Nucleus accumbens (tissue), 56 donors: Measurements from ENCODE around the gene ANKS6.

Source experiments
- DNase-seq, 56 donors: peaks; one replicate each; lab custom pipeline; 2025; lab: John Stamatoyannopoulos, UW

Gene ANKS6

DNA sequence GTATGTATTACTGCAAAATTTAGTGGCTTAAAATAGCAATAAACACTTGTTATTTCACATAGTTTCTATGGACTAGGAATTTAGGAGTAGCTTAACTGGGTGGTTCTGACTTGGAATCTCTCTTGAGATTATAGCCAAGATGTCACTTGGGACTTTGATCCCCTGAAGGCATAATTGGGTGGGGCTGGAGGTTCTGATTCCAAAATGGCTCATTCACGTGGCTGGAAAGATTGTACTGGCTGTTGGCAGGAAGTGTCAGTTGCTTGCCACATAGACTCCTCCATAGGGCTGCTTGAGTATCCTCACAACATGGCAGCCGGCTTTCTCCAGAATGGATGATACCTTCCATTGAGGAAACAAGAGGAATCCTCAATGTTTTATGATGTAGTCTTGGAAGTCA is 22.4 kb upstream of the ANKS6 start:
- no peak for DNase-seq

- no peak for DNase-seq
Observed at GRCh38 chr9:98815391-98815951, 19.1 kb upstream of the ANKS6 start.

DNA sequence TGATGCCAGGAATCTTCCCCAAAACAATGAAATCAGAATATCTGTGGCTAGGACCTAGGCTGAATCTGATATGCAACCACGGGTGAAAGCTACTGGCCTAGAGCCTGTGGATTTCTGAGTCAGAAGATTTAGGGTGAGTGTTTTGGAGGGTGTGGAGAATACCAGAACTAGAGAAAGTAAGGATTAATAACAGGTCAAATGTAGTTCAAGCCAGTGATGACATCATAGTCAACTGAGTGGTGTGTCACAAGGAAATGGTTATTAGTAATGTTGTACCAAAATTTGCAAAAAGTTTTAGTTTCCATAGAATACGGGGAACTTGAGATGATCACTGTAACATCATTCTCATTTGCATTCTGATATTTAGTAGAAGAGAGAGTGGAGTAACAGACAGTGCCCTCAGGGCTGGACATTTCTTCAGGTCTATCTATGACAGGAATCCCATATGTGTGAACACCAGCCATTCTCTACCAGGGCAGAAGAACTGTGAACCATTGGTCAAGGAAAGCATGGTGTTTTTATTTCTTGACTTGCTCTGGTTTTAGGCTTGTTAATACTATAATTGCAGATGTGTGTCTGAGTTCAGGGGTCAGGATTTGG is 14.8 kb upstream of the ANKS6 start:
- DNase-seq: no peak

- no peak for DNase-seq
Observed at GRCh38 chr9:98810102-98810842, 13.9 kb upstream of the ANKS6 start.

DNA sequence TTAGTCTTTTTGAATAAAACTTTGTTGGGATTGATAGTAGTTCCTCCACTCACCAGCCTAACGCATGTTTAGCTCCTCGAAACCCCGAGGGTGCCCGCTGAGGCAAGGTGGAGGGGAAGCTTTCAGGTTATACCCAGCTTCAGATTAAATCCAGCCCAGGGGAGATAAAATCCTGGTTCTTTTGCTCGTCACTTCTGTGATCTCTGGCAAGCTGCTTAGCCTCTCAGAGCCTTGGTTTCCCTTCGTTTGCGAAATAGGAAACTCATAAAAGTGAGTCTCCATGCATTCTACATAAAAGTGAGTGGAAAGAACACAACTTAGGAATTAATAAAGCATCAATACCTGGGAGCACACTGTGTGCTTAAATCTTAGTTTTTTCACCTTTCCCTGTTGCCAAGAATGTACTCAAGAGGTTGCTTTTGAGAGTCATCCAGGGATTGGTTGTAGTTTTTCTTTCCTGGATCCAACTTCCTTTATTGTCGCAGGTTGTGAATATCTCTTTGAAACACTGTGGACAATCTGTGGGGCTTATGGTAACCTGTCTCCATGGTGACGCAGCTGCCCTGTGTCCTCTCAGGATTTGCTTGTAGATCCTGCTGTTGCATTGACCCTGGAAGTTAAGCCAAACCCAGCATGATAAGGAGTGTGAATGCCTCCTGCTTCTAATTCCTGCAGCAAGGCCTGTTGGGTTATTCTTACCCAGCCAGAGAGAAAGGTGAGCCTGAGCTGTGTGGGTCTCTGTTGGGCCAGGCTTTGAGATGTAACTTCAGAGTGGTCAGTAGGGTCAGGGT is 13.2 kb upstream of the ANKS6 start:
- DNase-seq: no peak

- DNase-seq: no peak
Observed at GRCh38 chr9:98808875-98809274, 12.5 kb upstream of the ANKS6 start.

- no peak for DNase-seq
Observed at GRCh38 chr9:98808411-98808815, 12.1 kb upstream of the ANKS6 start.

DNA sequence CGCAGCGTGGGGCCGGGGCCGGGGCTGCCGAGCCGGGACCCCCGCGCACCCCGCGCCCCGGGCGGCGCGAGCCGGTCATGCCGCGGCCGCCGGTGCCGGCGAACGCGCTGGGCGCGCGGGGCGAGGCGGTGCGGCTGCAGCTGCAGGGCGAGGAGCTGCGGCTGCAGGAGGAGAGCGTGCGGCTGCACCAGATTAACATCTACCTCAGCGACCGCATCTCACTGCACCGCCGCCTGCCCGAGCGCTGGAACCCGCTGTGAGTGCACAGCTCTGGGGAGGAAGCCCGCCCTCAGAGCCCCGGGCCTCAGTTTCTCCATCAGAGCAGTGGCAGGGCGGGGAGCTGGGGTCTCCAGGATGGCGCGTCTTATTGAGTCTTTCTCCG is 11.4 kb upstream of the ANKS6 start:
- DNase-seq: peak in 3 of 56 donors; percentile 22 to 42 (median 39)

- DNase-seq: peak in 35 of 56 donors; percentile 7 to 71 (median 27)
Observed at GRCh38 chr9:98807070-98807813, 10.9 kb upstream of the ANKS6 start, which contains the start of gene GALNT12. Gene GALNT12, plus strand, starts transcription at chr9:98807670. Its CDS starts 29 bp downstream, at chr9:98807699.

DNA sequence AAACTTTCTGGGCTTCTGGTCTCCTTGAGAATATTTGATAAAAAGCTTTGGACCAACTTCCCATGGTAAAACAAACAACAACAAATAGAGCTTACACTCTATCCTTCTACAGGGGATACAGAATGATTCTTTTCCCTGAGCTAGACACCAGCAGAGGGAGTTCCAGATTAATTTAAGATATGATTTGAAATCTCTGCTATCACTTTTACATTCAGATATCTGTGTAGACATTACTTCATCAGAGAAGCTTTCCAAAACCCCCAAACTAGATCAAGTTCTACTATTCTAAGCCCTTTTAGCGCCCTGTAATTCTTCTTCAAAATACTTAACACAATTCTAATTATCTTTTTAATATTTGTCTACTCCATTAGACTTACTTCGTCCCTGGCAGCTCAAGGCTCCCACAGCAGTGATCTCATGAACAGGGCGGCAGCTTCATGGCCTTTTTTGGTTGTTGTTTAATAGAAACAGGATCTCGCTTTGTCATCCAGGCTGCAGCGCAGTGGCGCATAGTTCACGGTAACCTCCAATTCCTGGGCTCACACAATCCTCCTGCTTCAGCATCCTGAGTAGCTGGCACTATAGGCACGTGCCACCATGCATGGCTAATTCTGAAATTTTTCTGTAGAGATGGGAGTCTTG is 10.2 kb upstream of the ANKS6 start:
- peak in 2 of 56 donors; percentile 12 to 30 for DNase-seq

DNA sequence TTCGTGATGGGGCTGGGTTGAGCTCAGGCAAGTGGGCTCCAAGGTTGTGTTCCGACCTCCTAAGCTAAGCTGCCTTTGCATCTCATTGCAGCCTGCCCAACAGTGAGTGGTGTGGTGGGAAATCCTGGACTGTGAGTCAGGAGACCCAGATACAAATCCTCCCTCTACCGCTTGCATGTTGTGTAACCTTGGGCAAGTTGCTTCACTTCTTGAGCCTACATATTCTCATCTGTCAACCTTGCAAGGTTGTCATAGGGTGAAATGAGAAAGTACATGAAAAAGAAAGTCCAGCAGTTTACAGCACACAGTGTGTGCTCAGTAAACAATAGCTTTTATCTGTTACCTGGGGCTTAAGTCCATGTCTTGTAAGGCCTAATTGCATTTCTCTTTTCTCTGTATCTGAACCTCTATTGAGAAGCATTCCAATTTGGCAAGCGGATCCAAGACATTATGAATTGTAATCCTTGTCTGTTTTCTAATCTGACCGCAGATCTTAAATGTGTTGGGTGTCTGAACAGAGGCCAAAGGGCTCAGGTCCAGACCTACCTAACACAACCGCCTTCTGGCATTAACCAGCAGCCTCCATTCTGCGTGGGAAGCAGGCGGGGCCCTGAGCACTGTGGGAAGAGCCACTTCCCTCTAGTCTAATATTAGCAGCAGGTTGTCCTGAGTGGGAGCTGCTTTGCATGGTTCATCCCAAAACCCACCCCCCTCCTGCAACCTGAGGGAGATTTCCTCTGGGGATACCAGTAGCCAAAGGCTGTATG is 9.3 kb upstream of the ANKS6 start:
- no peak for DNase-seq

- DNase-seq: no peak
Observed at GRCh38 chr9:98804083-98804482, 7.7 kb upstream of the ANKS6 start.

DNA sequence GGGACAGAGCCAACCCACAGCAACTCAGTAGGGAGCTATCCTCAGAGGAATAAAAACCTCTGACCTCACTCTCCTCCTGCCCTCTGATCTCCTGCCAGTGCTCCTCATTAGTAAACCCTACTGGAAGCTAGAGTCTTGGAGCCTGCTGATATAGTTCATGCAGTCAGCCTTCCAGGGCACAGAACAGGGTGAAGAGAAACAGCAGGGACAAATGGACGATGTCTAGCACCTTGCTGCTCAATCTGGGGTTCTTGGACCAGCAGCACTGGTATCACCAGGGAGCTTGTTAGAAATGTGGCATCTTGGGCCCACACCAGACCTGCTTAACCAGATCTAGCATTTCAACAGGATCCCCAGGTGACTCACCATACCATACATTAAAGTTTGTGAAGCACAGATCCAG is 5.6 kb upstream of the ANKS6 start:
- DNase-seq: no peak

GRCh38 chr9:98801561-98801960 is 5.2 kb upstream of the ANKS6 start:
- DNase-seq: no peak

GRCh38 chr9:98798254-98798653 is 1.9 kb upstream of the ANKS6 start:
- no peak for DNase-seq

DNA sequence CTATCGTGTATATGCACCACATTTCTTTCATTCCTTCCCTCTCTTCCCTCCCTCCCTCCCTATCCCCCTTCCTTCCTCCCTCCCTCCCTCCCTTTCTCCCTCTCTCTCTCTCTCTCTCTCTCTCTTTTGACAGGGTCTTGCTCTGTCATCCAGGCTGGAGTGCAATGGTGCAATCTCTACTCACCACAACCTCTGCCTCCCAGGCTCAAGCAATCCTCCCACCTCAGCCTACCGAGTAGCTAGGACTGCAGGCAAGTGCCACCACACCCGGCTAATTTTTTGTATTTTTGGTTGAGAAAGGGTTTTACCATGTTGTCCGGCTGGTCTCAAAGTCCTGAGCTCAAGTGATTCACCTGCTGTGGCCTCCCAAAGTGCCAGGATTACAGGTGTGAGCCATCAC is 1.1 kb upstream of the ANKS6 start:
- DNase-seq: no peak

- DNase-seq: peak in 11 of 56 donors; percentile 27 to 68 (median 45)
Observed at GRCh38 chr9:98795970-98796363, 388 bp downstream of the ANKS6 start.

DNA sequence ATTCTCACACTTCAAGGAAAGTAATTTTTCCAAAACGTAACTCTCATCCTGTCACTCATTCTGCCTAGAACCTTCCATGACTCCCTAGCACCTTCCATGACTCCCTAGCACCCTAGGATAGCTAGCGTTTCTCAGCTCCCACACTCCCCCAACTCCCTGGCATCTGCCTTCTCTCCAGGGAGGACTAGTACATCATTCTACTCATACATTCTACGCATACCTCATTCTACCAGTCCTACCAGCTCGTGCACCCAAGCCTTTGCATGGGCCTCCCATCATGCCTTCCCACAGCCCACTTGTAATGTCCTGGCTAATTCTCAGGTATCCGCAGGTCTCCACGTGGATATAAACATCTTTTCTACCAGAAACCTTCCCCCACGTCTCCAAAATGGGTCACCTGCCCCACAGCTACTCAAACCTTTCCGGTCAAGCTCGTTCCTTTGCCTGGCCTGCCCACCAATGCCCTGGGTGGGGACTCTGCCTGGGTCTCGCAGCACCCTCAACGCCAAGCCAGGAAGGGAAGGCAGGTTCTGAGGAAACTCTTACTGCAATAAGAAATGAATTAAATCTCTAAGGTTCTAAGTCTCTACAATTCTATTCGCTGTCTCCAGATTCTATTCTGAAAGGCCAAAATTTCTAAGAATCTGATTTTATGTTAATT is 930 bp downstream of the ANKS6 start:
- DNase-seq: no peak

DNA sequence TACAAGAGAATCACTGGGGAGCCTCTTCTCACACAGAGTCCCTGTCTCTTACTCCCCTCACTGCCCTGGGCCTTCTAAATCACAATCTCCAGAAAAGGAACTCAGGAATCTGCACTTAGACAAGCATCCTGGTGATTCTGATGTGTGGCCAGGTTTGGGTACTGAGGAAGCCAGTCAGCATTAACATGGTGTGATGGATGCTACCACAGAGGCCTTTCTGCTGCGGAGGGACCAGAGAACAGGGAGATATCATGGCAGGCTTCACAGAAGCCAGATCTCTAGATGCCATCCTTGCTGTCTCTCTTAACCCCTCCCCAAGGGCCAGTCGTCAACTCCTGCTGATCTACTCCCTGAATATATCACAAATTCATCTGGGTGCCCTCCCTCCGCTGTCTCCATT is 1.6 kb downstream of the ANKS6 start:
- no peak for DNase-seq
